Duodenal mucosa (tissue), 2 donors: Measurements from ENCODE around the gene CYP2S1.

ENCODE experiments used
- H3K27ac ChIP-seq: one replicate; pipeline ENCODE4 v1.7.0; 2013; ENCODE audit warnings: low read depth, low read length
- H3K27me3 ChIP-seq, 2 donors: one replicate each; pipeline ENCODE4 v1.7.0; 2013; ENCODE audit warnings: low read length in 2 of 2, control low read depth in 1 of 2; ENCODE audit not compliant: insufficient read depth in 2 of 2, control insufficient read depth in 1 of 2
- H3K36me3 ChIP-seq, 2 donors: one replicate each; pipeline ENCODE4 v1.7.0; 2013; ENCODE audit warnings: low read length in 2 of 2, control low read depth in 1 of 2; ENCODE audit not compliant: insufficient read depth in 2 of 2, control insufficient read depth in 1 of 2
- H3K4me1 ChIP-seq, 2 donors: one replicate each; pipeline ENCODE4 v1.7.0; 2013; ENCODE audit warnings: low read length in 2 of 2, control low read depth in 1 of 2; ENCODE audit not compliant: insufficient read depth in 2 of 2, control insufficient read depth in 1 of 2
- H3K4me3 ChIP-seq, 2 donors: one replicate each; pipeline ENCODE4 v1.7.0; 2013; ENCODE audit warnings: low read length in 2 of 2, low read depth in 1 of 2
- H3K9ac ChIP-seq, 2 donors: one replicate each; pipeline ENCODE4 v1.7.0; 2013; ENCODE audit warnings: low read length in 2 of 2, low read depth in 1 of 2
- H3K9me3 ChIP-seq, 2 donors: one replicate each; pipeline ENCODE4 v1.7.0; 2013; ENCODE audit warnings: low read length in 2 of 2, control low read depth in 1 of 2; ENCODE audit not compliant: control insufficient read depth in 1 of 2

CYP2S1 gene

DNA sequence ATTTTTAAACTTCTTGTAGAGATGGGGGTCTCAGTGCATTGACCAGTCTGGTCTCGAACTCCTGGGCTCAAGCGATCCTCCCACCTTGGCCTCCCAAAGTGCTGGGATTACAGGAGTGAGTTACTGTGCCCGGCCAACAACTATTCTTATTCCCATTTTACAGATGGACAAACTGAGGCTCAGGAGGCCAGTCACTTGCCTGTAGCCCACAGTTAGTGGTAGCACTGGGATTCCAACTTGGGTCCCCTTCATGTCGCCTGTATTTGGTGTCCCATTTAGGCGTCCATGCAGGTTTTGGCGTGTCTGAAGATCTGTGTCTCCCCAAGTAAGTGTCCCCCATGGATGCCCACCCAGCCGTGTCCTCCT lies 25.2 kb downstream of the CYP2S1 start:
- peak overlapping the region in 1 of 2 donors; percentile 68 for H3K9ac ChIP-seq
- H3K27me3 ChIP-seq = peaks cover 13 to 16% of the 10 kb centered on the region in 2 donors
- peak overlapping the region; percentile 39 for H3K27ac ChIP-seq
- peak overlapping the region; percentile 51 to 65 for H3K4me3 ChIP-seq
- H3K4me1 ChIP-seq = peaks cover 0 to 7% of the 10 kb centered on the region in 2 donors
- H3K9me3 ChIP-seq = no peaks in the 10 kb centered on the region
- no peaks in the 10 kb centered on the region for H3K36me3 ChIP-seq

DNA sequence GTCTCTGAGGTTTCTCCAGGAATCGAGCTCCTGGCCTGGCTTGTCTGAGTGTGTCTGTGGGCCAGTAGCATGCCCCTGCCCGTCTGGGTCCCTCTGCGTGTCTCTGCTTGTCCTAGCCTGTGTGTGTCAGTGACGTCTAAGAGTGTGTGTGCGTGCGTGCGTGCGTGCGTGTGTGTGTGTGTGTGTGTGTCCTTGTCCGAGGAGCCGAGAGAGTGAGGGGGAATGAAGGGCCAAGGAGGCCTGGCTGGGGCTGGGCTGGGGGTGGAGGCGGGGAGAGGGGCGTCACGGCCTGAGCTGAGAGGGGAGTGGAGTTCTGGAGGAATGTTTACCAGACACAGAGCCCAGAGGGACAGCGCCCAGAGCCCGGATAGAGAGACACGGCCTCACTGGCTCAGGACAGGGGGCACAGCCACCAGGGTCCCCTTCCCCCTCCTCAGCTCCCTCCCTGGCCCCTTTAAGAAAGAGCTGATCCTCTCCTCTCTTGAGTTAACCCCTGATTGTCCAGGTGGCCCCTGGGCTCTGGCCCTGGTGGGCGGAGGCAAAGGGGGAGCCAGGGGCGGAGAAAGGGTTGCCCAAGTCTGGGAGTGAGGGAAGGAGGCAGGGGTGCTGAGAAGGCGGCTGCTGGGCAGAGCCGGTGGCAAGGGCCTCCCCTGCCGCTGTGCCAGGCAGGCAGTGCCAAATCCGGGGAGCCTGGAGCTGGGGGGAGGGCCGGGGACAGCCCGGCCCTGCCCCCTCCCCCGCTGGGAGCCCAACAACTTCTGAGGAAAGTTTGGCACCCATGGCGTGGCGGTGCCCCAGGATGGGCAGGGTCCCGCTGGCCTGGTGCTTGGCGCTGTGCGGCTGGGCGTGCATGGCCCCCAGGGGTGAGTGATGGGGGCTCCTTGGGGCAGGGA lies 25.8 kb downstream of the CYP2S1 start, which contains the start of gene AXL:
AXL (plus strand) TSS at position 609 of the 893 bp plus-strand sequence; CDS start at position 779, 170 bp downstream.
- Histone ChIP-seq H3K27me3 (peaks cover 13 to 16% of the 10 kb centered on the region in 2 donors), H3K4me1 (peaks cover 0 to 7% of the 10 kb centered on the region in 2 donors), H3K27ac (peak within 1 kb of the TSS; percentile 89), H3K9ac (peak within 1 kb of the TSS; percentile 47 to 68), H3K4me3 (peak within 1 kb of the TSS; percentile 58 to 65), H3K36me3 (no peaks in the 10 kb centered on the region), H3K9me3 (no peaks in the 10 kb centered on the region)

DNA sequence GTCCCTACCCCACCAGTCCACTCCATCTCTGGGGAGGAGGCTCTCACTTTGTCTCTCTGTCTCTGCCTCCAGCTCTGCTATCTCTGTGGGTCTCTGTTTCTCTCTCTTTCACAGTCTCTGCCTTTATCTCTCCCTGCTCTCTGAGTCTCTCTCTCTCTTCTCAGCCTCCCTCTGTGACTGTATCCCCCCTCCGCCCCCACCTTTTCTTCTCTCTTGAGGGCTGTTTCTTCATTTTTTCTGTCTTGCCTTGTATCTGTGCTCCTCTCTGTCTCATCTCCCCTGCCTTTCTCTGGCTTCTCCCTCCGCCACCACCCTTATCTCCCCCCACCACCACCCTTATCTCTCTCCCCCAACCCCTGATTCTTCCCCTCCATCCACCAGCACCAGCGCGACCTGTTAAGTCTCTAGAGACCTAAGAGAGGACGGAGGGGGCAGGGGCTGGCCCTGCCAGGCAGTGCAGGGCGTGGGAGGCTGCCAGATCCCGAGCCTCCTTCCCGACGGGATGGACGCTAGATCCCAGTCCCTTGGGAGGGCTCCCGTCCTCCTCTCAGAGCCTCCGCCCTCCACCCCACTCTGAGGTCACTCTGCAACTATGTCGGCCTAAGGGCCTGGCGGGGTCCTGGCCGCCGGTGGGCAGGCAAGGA lies 27.0 kb downstream of the CYP2S1 start:
- peak overlapping the region; percentile 47 to 68 for H3K9ac ChIP-seq
- peak overlapping the region; percentile 89 for H3K27ac ChIP-seq

DNA sequence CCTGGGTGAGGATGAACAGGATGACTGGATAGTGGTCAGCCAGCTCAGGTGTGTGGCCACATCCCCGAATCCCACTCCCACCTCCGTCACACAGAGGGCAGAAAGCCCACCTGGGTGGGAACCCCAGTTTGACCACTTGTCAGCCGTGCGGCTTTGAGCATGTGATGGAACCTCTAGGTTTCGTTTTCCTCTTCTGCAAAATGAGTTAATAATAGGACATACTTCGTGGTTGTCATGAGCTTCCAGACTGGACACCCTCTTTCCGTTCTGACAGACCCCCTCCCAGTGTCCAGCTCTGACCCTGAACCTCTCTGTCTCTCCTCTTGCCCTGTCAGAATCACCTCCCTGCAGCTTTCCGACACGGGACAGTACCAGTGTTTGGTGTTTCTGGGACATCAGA lies 27.8 kb downstream of the CYP2S1 start:
- Histone ChIP-seq H3K9me3 (no peaks in the 10 kb centered on the region), H3K36me3 (no peaks in the 10 kb centered on the region), H3K4me1 (peaks cover 4 to 13% of the 10 kb centered on the region in 2 donors), H3K4me3 (peak overlapping the region; percentile 58 to 65), H3K27ac (peak overlapping the region; percentile 89), H3K9ac (peak overlapping the region in 1 of 2 donors; percentile 68), H3K27me3 (peaks cover 13 to 16% of the 10 kb centered on the region in 2 donors)

More for the DNA sequence above, 27.0 kb downstream of the CYP2S1 start:
- peaks cover 13 to 16% of the 10 kb centered on the region in 2 donors for H3K27me3 ChIP-seq
- peaks cover 0 to 7% of the 10 kb centered on the region in 2 donors for H3K4me1 ChIP-seq
- H3K4me3 ChIP-seq = peak overlapping the region; percentile 58 to 65
- H3K9me3 ChIP-seq = no peaks in the 10 kb centered on the region
- no peaks in the 10 kb centered on the region for H3K36me3 ChIP-seq

DNA sequence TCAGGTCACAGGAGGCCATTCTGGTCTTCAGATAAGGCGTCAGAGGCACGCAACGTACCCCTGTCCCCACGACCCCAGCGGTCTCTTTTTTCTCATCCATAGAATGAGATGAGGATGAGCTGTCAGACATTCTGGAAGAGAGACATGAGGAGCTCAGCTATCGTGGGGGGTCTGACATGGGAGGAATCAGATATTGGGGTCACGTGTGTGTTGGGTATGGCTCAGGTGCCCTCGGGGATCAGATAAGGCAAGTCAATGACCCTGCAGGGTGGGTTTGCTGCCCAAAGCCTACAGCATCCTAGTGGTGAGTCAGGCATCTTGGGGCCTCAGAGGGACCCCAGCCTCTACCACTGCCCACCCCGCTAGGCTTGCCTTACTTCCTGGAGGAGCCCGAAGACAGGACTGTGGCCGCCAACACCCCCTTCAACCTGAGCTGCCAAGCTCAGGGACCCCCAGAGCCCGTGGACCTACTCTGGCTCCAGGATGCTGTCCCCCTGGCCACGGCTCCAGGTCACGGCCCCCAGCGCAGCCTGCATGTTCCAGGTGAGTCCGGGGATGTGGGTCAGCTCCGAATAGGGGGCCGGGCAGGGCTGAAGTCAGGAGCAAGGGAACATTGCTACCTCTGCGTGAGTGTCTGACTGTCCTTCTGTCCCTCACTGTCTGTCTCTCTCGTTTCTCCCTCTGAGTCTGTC lies 28.6 kb downstream of the CYP2S1 start:
- Histone ChIP-seq H3K4me1 (peaks cover 7 to 17% of the 10 kb centered on the region in 2 donors), H3K9me3 (no peaks in the 10 kb centered on the region), H3K4me3 (peak overlapping the region in 1 of 2 donors; percentile 58), H3K27me3 (peaks cover 13 to 16% of the 10 kb centered on the region in 2 donors), H3K36me3 (no peaks in the 10 kb centered on the region), H3K9ac (no peak overlapping the region), H3K27ac (no peak overlapping the region)

DNA sequence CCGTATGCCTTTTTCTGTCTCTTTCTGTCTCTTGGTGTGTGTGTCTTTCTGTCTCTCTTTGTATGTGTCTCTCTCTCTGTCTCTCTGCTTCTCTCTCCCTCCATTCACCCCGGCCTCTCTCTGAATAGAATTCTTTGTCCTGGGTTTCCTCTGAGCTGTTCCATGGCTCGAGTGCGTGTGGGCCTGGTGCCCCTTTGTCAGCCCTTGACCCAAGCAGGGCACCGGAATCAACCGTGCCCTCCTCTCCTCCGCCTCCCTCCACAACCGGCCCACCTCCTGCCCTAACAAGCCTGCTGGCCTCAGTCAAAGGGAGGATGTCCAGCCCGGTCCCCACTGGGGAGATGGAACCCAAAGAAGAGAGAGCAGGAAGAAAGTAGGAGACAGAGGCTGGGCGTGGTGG lies 29.2 kb downstream of the CYP2S1 start:
- Histone ChIP-seq H3K27ac (no peak overlapping the region), H3K9ac (no peak overlapping the region), H3K27me3 (peaks cover 13 to 16% of the 10 kb centered on the region in 2 donors), H3K4me1 (peaks cover 11 to 23% of the 10 kb centered on the region in 2 donors), H3K36me3 (no peaks in the 10 kb centered on the region), H3K4me3 (no peak overlapping the region), H3K9me3 (no peaks in the 10 kb centered on the region)

DNA sequence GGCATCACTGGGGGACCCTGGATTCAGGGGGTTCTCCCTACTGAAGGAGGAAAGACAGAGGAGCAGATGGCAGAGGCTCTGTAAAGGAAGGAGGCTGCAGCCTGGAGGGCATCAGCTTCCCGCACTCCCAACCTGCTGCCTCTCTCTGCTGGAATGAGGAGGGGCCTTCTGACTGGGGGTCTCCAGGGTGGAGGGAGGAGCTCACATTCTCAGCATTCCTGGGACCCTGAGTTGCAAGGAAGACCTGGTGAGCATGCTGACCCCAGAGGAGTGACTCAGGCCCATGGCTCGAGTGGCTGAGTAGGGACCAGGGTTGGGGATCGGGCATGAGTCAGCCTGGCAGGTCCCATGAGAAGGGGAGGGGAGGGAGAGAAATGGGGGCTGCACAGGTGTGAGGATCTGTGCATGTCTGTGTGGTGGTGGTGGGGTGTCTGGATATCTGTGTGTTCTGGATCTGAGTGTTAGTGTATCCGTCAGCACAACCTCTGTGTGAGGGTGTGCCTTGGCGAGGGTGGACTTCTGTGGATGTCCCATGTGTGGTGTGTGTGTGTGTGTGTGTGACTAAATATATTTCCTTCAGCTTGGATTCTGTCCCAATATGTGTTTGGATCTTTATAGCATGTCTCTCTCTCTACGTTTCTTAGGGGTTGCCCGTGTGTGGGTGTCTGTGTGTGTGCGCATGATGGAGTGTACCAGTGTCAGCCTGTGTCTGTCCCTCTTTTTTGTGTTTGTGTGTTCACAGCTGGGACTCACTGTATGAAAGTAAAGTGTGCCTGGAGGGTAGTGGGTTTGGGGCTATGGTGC lies 30.6 kb downstream of the CYP2S1 start:
- Histone ChIP-seq H3K27ac (no peak overlapping the region), H3K4me1 (peaks cover 11 to 23% of the 10 kb centered on the region in 2 donors), H3K27me3 (peaks cover 13 to 16% of the 10 kb centered on the region in 2 donors), H3K9me3 (no peaks in the 10 kb centered on the region), H3K4me3 (no peak overlapping the region), H3K36me3 (no peaks in the 10 kb centered on the region), H3K9ac (no peak overlapping the region)

DNA sequence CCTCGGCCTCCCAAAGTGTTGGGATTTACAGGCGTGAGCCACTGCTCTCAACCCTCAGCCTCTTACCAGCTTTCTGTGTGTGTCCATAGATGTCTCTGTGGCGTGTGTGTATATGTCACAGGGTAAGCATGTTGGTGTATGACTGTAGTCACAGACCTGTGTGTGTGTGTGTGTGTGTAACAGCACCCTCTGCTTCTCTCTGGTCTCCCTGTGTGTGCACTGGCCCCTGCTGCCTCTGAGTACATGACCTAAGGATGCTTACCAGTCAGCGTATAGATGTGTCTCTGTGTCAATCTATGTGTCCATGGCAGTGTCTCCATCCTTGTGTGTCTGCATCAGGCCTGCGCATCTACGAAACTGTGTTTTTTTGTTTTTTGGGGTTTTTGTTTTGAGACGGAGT lies 31.6 kb downstream of the CYP2S1 start:
- Histone ChIP-seq H3K9ac (no peak overlapping the region), H3K36me3 (no peaks in the 10 kb centered on the region), H3K4me3 (no peak overlapping the region), H3K4me1 (peaks cover 11 to 23% of the 10 kb centered on the region in 2 donors), H3K27me3 (peaks cover 8 to 14% of the 10 kb centered on the region in 2 donors), H3K9me3 (no peaks in the 10 kb centered on the region), H3K27ac (no peak overlapping the region)

DNA sequence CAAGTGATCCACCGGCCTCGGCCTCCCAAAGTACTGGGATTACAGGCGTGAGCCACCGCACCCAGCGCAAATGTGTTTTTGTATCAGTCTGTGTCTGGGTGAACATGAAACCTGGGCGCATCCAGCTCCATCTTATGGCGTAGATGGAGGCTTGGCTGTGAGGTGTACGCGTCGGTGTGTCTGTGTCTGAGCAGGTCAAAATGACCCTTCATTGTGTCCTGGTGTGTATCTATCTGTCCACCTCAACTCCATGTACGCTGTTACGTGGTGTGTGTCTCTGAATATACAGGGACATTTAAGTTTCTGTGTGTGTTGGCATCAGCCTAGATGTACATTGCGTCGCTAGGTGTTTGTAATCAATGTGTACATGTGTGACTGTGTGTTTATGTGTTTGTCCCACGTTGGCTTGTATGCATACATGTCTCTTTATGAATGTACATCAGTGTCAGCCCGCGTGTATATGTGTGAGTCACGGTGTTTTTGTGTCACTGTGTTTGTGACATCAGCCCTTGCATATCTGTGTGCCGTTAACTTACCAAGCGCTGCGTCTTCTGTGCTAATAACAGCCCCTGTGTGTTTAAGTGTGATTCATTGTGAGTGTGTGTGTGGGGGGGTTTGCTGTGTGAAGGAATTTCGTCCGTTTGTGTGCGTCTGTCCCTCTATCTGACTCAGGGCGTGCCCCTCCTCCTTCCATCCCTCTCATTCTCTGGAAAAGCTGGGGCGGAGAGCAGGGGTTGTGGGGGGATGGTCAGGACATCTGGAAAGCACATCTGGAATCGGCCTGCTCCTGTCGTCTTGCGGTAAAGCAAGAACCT lies 32.4 kb downstream of the CYP2S1 start:
- H3K9ac ChIP-seq = peak overlapping the region; percentile 19 to 53
- H3K9me3 ChIP-seq = no peaks in the 10 kb centered on the region
- H3K4me1 ChIP-seq = peaks cover 11 to 23% of the 10 kb centered on the region in 2 donors
- H3K4me3 ChIP-seq = peak overlapping the region; percentile 71 to 92
- no peaks in the 10 kb centered on the region for H3K36me3 ChIP-seq
- peak overlapping the region; percentile 78 for H3K27ac ChIP-seq
- H3K27me3 ChIP-seq = peaks cover 0 to 9% of the 10 kb centered on the region in 2 donors
